DMS 273 (cell line): Measurements from ENCODE around the gene KCNJ12.
"Not testable (repeated sequence)": the region's sequence is repeated elsewhere in the genome, so short reads cannot be mapped to it uniquely, and the experiment has no call there.

Source experiments
- DNase-seq: peaks from one replicate; lab custom pipeline; 2025; ENCODE audit not compliant: unreplicated experiment; lab: John Stamatoyannopoulos, UW

The KCNJ12 gene

DNA sequence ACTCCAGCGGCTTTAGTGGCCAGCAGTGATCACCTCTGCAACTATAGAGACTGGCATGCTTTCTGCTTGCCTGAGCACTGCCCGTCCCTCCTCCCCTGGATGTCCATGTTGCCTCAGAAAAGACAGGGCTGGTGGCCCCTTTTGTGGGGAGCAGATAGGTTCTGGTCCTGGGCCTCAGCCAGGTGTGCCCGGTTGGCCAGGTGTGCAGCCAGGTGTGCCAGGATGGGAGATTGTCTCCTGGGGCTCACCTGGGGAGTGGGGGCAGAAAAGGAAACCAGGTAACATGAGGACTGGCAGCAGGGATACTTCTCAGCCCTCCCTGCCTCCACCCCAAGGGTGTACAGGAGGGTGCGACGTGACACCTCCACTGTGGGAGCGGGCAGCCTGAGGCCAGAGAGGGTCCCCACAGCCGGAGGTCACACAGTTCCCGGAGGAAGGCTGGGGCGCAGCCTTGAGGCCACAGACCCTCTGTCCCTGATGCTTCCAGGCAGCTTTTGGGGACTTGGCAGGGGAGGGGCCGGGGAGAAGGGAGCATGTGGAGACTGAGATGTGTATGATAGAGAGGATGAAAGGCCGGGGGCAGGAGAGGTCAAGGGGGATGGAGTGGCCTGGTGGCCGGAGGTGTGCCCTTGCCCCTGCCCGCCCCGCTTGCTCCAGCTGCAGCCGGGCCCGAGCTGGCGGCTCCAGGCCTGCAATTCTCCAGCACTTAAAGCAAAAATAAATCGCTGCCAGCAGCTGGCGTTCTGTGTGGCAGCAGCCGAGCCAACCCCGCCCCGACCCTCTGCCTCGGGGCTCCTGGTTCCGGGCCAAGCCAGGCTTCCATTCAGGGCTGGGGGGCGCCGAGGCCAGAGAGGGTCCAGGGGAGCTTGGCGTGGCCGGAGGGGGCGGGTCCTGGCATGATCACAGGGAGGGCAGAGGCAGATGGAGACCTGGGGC is 6.7 kb downstream of the KCNJ12 start:
- peak; percentile 72 for DNase-seq

DNA sequence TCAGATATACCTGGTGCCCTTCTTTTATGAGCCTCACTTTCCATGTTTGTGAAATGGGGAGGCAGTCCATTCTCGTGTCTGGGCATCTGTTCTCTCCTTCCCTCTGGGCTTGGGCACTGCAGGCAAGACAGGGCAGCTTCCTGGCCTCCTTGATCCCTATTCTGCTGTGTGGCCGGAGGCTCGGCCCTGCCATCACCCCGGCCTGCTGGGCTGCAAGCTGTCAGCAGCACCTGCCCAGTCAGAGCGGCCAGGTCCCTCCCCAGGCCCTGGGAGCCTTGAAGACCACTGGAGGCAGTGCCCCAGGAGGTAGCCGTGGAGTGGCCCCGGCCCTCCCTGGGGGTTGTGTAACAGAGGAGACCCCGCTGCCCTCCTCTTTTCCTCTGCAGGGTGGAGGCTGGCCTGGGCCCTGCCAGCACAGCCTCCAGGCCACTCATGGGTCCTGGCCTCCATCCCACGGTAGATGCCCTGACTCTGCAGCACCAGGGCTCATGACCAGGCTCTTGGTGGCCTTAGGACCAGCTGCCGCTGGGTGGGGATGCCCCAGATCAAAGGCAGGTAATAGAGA is 9.2 kb downstream of the KCNJ12 start:
- DNase-seq: no peak

DNA sequence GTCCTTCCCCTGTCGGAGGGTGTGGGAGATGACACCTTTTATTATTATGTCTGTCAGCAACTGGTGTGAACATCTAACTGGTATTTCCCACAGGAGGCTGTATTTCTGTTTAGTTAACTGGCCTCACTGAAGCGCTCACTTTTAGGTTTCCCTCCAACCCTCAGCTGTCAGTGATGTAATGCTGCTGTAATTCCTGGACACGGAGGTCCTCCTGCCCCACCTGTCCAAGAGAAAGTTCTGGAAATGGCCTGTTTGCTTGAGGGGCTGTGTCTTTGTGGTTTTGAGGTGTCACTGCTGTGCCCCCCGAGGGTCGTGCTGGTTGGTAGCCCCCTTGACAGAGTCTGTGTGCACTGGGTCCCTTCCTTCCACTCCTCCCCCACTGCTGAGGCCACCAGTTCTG is 11.5 kb downstream of the KCNJ12 start:
- no peak for DNase-seq

DNA sequence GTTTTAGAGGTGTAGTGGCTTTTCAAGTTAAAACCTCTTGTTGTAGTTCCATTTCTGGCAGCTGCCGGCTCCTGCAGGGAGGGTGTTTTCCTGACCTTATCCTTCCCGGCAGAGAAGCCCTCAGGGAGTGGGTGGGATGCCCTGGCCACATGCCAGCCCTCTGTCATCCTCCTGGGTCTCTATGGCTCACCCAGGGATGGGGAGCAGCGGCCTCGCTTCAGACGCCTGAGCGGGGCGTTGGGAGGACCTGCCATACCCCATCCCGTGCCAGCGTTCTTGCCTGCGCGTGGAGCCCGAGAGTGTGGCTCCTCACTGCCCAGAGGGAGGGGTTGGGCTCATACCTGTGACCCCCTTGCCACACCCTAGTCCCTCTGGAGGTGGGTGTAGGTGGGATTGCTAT is 11.9 kb downstream of the KCNJ12 start:
- DNase-seq: no peak

DNA sequence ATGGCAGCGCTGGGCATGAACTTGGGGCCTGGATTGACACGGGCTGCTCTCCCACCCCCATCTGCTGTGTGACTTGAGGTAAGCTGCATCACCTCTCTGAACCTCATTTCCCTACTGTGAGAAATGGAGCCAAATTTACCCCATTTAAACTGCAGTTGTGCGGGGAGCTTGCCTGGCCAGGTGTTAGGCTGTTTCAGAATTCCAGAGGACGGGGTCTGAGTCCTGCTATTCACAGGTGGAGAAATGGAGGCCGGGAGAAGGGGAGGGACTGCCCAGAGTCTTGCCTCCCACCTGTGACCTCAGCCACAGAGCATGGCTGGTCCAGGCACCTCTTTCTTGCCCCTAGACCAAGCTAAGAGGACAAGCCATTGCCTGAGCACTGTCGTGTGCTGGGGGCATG is 12.8 kb downstream of the KCNJ12 start:
- DNase-seq: no peak

DNA sequence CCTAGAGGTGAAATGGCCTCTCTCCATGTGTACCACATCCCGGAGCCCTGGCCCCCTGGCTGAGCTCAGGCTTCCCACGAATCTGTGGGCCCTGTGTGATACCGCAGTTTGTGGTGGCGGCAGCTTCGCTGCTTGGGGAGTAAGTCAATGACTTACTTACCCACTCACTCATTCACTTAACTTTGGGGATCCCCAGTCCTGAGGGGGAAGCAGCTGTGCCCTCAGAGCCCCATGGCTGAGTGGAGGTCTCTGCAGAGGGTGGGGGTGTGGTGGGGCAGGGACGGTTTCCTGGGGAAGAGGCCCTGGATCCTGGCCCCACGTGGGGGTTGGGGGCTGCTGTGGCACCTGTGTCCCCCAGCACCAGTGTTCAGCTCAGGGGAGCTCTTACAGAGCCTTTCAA is 13.2 kb downstream of the KCNJ12 start:
- DNase-seq: no peak

DNA sequence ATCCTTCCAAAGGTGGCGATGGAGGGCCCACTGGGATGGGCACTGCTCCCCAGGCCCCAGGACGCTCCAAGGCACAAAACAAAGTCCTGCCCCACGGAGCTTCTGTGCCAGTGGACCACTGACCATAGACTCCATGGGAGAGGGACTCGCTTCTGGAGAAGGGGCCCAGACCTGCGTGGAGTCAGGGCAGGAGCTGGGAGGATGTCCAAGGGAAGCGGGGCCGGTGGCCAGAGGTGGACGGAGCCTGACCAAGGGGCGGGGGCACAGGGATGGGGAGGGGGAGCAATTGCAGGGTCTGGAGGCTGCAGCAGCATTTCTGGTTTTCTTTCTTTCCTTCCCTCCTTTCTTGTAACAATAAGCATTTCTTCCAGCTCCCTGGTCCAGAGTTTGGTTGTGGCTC is 14.1 kb downstream of the KCNJ12 start:
- no peak for DNase-seq

DNA sequence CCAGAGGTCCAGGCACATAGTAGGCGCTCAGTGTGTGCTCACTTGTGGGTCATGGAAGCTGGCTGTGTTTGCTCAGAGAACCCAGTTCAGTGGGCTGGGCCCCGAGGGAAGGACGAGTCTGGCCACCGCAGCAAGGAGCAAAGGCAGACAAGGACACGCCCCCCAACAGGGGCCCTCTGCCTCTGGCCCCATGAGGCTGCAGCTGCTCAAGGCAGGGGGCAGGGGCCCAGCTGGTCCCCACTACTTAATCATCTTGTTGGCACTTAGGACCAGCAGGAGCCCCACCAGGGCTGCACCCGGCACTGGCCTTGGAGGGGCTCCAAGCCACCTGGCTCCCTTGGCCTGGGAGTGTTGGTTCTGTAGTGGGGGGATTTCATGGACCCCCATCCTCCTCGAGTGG is 16.1 kb downstream of the KCNJ12 start:
- peak; percentile 84 for DNase-seq

DNA sequence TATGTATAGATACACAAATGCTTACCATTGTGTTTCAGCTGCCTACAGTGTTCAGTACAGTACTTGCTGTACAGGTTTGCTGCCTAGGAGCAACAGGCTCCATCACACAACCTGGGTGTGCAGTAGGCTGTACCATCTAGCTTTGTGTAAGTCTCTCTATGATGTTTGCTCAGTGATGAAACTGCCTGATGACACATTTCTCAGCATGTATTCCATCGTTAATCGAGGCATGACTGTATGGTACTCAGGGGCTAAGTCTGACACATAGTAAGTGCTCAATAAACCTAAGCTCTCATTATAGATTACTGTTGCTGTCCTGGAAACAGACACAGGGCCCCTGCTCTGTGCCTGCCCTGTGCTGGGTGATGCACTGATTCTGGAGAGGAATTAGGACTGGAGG is 18.1 kb downstream of the KCNJ12 start:
- DNase-seq: no peak

DNA sequence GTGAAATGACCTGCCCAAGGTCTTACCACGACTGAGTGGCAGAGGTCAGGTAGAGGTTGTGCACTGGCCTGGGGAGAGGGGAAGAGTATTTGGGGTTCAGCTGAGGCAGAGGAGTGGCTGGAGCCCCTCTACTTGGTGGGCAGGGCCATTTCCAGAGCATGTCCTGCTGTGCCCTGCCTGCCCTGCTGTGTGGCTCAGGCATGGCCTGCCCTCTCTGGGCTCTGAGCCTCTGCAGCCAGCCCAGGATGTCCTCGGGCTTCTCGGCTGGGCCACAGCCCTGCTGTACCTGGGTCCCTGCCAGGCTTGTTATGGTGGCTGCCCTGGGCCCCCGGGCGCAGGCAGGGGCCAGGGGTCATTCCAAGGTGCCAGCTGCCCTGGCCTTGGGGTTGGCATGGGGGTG is 19.6 kb downstream of the KCNJ12 start:
- DNase-seq: no peak

DNA sequence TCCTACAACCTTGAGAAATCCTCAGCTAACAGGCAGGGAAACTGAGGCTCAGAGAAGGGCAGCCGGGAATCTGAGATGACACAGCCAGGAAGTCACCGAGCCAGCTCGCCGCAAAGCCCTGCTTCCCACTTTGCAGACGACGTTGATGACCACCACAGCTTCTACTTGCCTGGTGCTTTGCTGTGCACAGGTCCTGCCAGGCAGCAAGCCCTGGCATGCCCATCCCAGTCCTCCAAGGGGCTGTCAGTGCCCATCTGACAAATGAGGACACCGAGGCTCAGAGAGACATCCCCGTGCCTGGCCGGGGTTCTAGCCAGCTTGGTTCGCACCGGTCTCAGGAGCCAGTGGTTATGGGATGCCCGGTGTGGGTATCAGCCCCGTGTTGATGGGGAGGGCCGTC is 20.1 kb downstream of the KCNJ12 start:
- DNase-seq: no peak

DNA sequence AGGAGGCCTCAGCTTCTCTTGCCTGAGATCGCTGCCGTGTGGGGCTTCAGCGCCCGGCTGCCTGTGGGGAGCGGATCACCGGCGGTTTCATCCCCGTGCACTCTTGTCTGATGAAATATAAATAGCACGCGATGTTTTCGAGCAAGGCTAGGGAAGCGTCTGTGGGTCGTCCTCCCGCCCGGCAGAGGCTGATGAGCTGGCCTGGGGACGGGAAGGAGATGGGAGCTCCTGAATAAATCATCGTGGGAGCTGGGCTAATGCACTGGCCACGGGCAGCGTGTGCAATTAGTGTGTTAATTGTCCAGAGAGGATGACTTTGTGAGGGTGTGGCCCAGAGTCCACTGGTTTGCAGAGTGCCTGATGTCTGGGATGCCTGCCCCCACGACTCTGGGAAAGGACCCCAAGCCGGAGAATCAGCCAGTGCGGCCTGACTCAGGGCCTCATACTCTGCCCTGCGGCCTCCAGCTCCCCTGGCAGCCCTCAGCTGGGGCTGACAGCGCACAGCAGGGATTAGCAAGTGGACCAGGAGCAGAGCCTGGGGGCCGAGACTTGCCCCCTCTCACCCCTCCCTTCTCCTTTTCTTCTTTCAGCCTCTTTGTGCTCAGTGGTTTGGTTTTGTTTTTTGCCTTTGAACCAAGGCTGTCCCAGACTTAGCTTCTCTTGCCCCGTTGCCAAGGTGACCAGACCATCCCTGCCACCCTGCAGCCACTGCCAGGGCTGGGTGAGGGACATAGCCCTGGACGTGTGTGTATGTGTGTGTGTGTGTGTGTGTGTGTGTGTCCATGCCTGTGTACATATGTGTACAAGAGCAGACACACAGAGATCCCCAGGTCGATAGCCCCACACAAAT is 21.4 kb downstream of the KCNJ12 start:
- DNase-seq: no peak

DNA sequence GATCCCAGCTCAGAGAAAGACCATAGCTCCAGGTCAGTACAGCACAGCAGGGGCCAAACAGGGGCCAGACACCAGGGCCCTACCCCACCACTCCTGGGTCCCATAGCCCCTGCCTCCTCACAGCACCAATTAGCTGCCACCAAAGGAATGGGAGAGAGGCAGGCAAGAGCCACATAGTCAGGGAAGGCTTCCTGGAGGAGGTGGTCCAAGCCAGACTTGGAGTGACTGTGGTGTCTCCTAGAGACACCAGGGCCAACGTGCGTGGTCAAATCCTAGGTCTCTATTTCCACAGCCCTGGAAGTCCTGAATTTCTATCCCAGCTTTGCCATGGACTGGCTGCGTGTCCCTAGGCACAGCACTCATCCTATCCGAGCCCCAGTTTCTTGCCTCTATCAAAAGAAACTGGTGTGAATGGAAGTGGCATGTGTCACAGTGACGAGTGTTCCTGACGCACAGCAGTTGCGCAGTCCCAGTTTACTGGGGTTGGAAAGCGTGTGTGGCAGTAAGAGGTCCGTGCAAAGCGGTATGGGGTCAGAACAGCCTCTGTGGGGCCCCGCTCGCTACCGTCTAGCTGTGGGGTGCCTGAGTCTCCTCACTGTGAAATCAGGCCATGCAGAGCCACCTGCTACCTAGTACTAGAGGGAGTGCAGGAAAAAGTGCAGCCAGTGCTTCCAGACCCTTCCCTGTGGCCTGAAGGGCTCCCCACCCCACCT is 23.5 kb downstream of the KCNJ12 start:
- DNase-seq: no peak

DNA sequence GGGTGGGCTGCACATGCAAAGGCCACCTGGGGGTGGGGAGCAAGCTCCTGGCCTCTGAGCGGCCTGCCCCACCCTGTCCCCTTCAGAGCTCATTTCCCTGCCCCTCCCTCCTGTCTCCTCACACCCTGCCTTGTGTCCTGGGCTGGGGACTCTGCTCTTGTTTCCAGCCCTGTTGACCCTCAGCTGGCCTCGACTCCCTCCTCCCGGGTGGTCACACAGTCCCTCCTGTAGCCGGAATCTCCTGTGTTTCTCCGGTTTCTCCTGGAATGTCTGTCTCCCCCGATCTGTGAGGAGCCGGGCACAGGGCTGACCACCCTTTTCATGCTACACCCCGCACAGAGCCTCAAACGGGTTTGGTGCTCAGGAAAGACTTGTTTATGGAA is 24.0 kb downstream of the KCNJ12 start:
- DNase-seq: not testable (repeated sequence)

DNA sequence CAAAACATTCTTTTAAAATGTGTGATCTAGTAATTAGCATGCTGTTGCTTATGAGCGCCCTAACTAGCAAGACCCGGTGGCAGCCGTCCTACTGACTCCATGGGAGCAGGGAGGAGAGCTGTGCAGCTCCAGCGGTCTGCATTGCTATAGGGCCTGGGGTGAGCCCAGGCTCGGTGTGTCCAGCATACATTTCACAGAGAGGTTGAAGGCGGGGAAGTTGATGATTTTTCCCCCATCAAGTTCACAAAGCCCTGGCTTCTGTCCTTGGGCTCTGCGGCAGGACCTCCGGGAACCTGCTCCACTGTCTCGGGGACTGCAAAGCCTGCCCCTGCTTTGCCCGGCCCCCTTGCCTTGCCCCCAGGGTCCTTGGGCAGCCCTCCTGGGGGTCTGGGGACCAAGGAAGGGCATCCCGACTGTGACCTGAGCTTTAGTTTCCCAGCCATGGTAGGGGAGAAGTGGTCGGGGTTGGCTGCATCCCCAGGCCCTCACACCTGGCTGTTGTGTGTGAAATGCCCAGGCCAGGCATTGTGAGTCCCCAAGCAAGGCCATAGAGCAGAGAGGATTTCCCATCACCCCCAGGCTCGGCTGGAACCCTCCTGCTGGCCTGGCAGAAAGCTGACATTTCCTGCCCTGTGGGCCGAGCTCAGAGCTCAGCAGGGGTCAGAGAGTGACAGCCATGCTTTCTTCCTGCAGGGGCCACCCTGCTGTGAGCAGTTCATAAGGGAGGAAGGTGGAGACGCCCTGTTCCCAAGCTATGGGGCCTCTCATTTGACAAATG is 24.8 kb downstream of the KCNJ12 start:
- no peak for DNase-seq

DNA sequence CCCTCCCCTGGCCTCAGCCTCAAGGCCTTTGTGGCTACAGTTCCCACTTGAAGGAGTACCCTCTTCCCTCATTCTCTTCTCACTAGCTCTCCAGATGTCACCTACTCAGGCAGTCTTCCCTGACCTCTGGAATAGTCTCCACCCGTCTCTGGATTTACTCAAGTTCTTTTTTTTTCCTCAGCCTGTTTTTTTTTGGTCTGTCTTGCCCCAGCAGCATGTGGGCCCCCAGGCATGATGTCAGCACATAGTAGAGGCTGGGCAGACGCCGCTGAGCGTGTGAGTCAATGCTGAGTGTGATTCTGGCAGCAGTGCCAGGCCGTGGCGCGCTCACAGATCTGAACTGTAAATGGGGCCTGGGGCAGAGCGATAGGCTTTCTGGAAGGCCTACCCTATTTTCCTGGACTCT is 26.0 kb downstream of the KCNJ12 start:
- not testable (repeated sequence) for DNase-seq

DNA sequence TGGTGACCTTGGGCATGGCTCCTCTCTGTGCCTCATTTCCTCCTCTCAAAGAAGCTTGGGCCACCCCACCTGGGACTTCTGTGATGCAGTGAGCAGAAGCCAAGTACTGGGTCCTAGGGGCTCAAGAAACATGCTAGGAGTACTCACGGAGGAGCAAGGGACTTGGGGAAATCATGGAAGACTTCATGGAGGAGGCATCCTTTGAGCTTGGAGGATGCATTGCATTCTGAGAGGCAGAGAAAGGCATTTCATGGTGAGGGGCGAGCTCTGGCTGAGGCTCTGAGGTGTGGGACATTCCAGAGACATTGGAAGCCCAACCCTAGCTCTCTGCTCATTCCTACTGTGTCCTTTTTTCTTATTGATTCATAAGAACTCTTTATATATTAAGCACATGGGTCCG is 26.8 kb downstream of the KCNJ12 start:
- not testable (repeated sequence) for DNase-seq

DNA sequence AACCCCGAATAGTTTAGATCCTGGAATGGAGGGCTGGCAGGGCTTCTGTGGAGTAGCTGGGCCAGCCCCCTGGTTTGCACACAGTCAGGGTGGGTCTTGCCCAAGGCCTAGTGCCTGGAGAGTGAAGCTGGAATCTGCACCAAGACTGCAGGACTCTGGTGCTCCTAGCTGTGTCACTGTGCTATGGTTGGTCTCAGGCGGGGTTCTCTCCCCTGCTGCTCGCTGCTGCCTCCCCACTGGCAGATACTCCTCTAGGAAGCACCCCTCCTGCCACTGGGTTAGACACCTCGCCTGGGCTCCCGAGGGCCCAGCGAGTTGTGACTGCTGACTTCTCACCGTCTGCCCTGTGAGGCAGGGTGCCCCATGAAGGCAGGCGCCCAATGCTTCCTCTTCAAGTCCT is 27.9 kb downstream of the KCNJ12 start:
- DNase-seq: not testable (repeated sequence)

DNA sequence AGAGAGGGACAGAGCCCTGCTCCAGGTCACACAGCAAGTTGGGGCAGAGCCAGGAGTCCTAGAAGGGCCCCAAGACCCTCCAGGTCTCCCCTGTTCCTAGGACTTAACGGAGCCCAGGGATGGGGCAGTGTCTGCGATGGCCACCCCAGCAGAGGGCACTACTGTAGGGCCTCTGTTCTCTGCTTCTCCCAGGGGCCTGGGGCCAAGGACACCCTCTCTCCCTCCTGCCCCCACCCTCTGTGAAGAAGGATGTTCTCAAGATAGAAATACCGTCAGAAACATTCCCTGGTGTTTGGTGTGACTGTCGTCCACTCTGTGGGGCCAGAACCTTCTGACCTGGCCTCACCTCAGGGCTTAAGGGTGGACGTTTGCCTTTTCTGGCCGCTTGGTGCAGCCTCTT is 28.4 kb downstream of the KCNJ12 start:
- not testable (repeated sequence) for DNase-seq

DNA sequence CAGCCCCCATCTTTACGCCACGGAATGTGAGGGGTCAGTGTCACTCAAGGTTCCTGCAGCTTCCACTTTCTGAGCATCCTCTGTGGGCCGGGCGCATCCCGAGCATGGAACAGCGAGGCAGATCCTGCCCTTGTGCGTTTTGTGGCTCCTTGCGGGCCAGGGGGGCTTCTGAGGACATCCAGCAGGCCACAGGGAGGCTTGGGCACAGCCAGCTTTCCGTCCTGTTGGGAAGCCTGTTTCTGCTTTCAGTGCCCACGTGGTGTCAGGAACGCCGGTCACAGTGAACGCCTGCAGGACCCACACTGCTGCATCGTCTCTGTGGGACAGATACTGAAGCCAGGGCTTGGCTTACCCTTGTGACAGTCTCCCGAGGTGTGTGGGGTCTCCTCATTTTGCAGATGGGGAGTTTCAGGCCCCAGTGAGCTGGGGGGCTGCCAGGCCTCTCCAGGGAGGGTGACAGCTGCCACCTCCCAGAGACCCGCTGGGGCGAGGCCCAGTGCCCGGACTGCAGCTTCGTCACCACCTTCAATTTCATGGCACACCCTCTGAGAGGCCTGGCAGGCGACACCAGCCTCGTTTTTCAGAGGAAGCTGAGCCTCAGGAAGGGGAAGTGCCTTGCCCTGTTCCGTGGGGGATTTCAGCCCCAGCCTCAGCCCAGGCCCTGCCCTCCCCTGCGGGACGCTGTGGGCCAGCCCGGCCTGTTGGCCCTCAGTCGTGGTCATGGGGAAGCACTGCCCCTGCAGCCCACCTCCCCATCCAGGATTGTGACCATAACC is 29.0 kb downstream of the KCNJ12 start:
- DNase-seq: not testable (repeated sequence)
